Mesenchymal stem cell (in vitro differentiated cells and primary cell): ENCODE results near the gene BCL2. TPM values are rescaled to one million over a fixed set of nuclear protein-coding genes. Genes with fewer than 3 reads are reported as not detected.

Experiments
- DNase-seq: peaks from one replicate; pipeline ENCODE4 v3.0.0-alpha.2; 2013
- H2AFZ ChIP-seq: one replicate; pipeline ENCODE4 v1.6.1; 2013; ENCODE audit warnings: low read depth, mild to moderate bottlenecking, control low read depth, inconsistent platforms, low read length, moderate library complexity
- H2AK5ac ChIP-seq: 2 replicates; pipeline ENCODE4 v1.6.1; 2013; ENCODE audit warnings: low read length, moderate library complexity, mild to moderate bottlenecking, inconsistent platforms; ENCODE audit not compliant: severe bottlenecking
- H2BK120ac ChIP-seq: one replicate; pipeline ENCODE4 v1.6.1; 2013; ENCODE audit warnings: low read depth, mild to moderate bottlenecking, inconsistent platforms, low read length, moderate library complexity
- H2BK12ac ChIP-seq, 2 experiments: one replicate each; pipeline ENCODE4 v1.6.1; 2013; ENCODE audit warnings: inconsistent platforms in 2 of 2, low read length in 2 of 2, mild to moderate bottlenecking in 2 of 2, moderate library complexity in 2 of 2, control low read depth in 1 of 2
- H2BK15ac ChIP-seq: one replicate; pipeline ENCODE4 v1.6.1; 2013; ENCODE audit warnings: mild to moderate bottlenecking, low read depth, inconsistent platforms; ENCODE audit not compliant: poor library complexity, severe bottlenecking
- H2BK5ac ChIP-seq: 2 replicates; pipeline ENCODE4 v1.6.1; 2013; ENCODE audit warnings: low read depth, mild to moderate bottlenecking, low read length, control low read depth, inconsistent platforms; ENCODE audit not compliant: poor library complexity, severe bottlenecking
- H3K14ac ChIP-seq, 2 experiments: one replicate each; pipeline ENCODE4 v1.6.1; 2013; ENCODE audit warnings: inconsistent platforms in 2 of 2, low read length in 2 of 2, control low read depth in 1 of 2, mild to moderate bottlenecking in 1 of 2, moderate library complexity in 1 of 2
- H3K18ac ChIP-seq, 2 experiments: one replicate each; pipeline ENCODE4 v1.6.1; 2013; ENCODE audit warnings: inconsistent platforms in 2 of 2, low read length in 2 of 2, control low read depth in 1 of 2, low read depth in 1 of 2, mild to moderate bottlenecking in 1 of 2
- H3K23ac ChIP-seq, 2 experiments: one replicate each; pipeline ENCODE4 v1.6.1; 2013; ENCODE audit warnings: inconsistent platforms in 2 of 2, low read length in 2 of 2, mild to moderate bottlenecking in 2 of 2, moderate library complexity in 2 of 2, control low read depth in 1 of 2
- H3K27ac ChIP-seq: 2 replicates; pipeline ENCODE4 v1.5.1; 2013; ENCODE audit warnings: mild to moderate bottlenecking, moderate library complexity, low read length, control low read depth, inconsistent platforms; ENCODE audit not compliant: poor library complexity, severe bottlenecking
- H3K27me3 ChIP-seq, 2 experiments: 2 replicates each; pipeline versions ENCODE4 v1.6.1 to v1.7.0; 2013; ENCODE audit warnings: low read length in 2 of 2, mild to moderate bottlenecking in 2 of 2, moderate library complexity in 2 of 2, control low read depth in 1 of 2, inconsistent platforms in 1 of 2; ENCODE audit not compliant: control insufficient read depth in 1 of 2, insufficient read depth in 1 of 2
- H3K36me3 ChIP-seq, 2 experiments: 2 replicates each; pipeline versions ENCODE4 v1.6.1 to v1.7.0; 2013; ENCODE audit warnings: low read length in 2 of 2, control low read depth in 1 of 2, inconsistent platforms in 1 of 2, low read depth in 1 of 2, mild to moderate bottlenecking in 1 of 2; ENCODE audit not compliant: insufficient read depth in 2 of 2, control insufficient read depth in 1 of 2
- H3K4ac ChIP-seq, 2 experiments: one replicate each; pipeline ENCODE4 v1.6.1; 2013; ENCODE audit warnings: inconsistent platforms in 2 of 2, low read length in 2 of 2, mild to moderate bottlenecking in 2 of 2, moderate library complexity in 2 of 2, control low read depth in 1 of 2, low read depth in 1 of 2
- H3K4me1 ChIP-seq: 2 replicates; pipeline ENCODE4 v1.6.1; 2013; ENCODE audit warnings: low read depth, low read length, control low read depth; ENCODE audit not compliant: control insufficient read depth, insufficient read depth
- H3K4me2 ChIP-seq: 2 replicates; pipeline ENCODE4 v1.6.1; 2013; ENCODE audit warnings: low read length, mild to moderate bottlenecking, inconsistent platforms; ENCODE audit not compliant: poor library complexity, severe bottlenecking
- H3K4me3 ChIP-seq, 2 experiments: 2 replicates each; pipeline versions ENCODE4 v1.5.1 to v1.7.0; 2013; ENCODE audit warnings: low read length in 2 of 2, mild to moderate bottlenecking in 2 of 2, control low read depth in 1 of 2, low read depth in 1 of 2; ENCODE audit not compliant: insufficient read depth in 1 of 2
- H3K79me1 ChIP-seq: replicated peaks from 2 replicates; pipeline ENCODE4 v1.6.1; 2013; ENCODE audit warnings: mild to moderate bottlenecking, control low read depth, low read length, inconsistent platforms; ENCODE audit not compliant: poor library complexity, severe bottlenecking
- H3K9ac ChIP-seq: 2 replicates; pipeline ENCODE4 v1.7.0; 2013; ENCODE audit warnings: mild to moderate bottlenecking, low read length, moderate library complexity
- H3K9me3 ChIP-seq: 2 replicates; pipeline ENCODE4 v1.7.0; 2013; ENCODE audit warnings: mild to moderate bottlenecking, low read length; ENCODE audit not compliant: control insufficient read depth
- H4K8ac ChIP-seq: one replicate; pipeline ENCODE4 v1.6.1; 2013; ENCODE audit warnings: inconsistent platforms, mild to moderate bottlenecking, low read length, moderate library complexity
- H4K91ac ChIP-seq: one replicate; pipeline ENCODE4 v1.6.1; 2013; ENCODE audit warnings: mild to moderate bottlenecking, low read length, inconsistent platforms
- WGBS: methylation state at CpG from one replicate; pipeline ENCODE4 v1.1.7; 2013; ENCODE audit warnings: mixed read lengths; 5-methylcytosine and 5-hydroxymethylcytosine counted together
- polyA plus RNA-seq, 2 experiments: library from polyadenylated mRNA; stranded (reverse); fragments of 200-250 nt; gene quantifications; one replicate each; pipeline ENCODE4 v1.2.3, GENCODE V29; 2013

The BCL2 gene
- polyA plus RNA-seq (2013, experiment 1 of 2), result 0.28 TPM
- polyA plus RNA-seq (2013, experiment 2 of 2), result 0.19 TPM

DNA sequence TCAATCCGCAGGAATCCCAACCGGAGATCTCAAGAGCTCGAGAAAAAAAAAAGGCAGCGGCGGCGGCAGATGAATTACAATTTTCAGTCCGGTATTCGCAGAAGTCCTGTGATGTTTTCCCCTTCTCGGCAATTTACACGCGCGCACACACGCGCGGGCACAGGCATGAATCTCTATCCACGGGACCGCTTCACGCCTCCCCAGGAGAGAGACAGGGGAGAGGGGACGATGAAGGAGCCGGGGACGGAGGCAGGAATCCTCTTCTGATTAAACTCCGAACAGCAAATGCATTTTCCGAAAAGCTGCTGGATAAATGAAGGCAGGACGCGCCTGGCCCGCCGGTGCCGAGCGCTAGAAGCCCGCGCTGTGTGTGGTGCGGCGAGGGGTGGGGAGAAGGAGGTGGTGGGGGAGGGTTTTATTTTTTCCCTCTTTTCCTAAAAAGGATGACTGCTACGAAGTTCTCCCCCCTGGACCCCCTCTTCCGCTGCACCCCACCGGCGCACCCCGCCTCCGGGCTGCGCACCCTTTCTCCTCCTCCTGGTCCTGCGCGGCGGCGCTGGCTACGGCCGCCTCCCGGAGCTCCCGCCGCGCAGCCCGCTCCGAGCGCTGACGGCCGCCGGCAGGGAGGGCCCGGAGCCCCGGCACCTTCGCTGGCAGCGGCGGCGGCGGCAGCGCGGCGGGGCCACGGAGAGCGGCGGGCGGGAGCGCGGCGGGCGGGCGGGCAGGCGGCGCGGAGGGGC lies at the start of gene BCL2:
TSS of gene BCL2 (minus strand) at position 387 of the 740 bp plus-strand sequence.
- H3K36me3 ChIP-seq, result no peaks in the 10 kb centered on the region
- peak within 1 kb of the TSS; percentile 100 for H3K4me2 ChIP-seq
- peak within 1 kb of the TSS; percentile 91 for H4K8ac ChIP-seq
- H2BK5ac ChIP-seq, result no peak within 1 kb of the TSS
- WGBS, result under 1% methylated on average over 43 of the region's 78 CpGs
- H3K27ac ChIP-seq, result peak within 1 kb of the TSS; percentile 34
- peak within 1 kb of the TSS; percentile 39 for H2AFZ ChIP-seq
- peak within 1 kb of the TSS in 1 of 2 experiments; percentile 35 for H3K14ac ChIP-seq
- H3K9me3 ChIP-seq, result no peaks in the 10 kb centered on the region
- H2BK15ac ChIP-seq, result peak within 1 kb of the TSS; percentile 79
- H3K27me3 ChIP-seq, result no peaks in the 10 kb centered on the region
- peak within 1 kb of the TSS; percentile 79 to 86 for H3K4me3 ChIP-seq
- H3K23ac ChIP-seq, result peak within 1 kb of the TSS in 1 of 2 experiments; percentile 67
- H2BK120ac ChIP-seq, result peak within 1 kb of the TSS; percentile 77
- H3K18ac ChIP-seq, result peak within 1 kb of the TSS; percentile 48 to 85
- DNase-seq, result peak; percentile 50
- peaks cover 11% of the 10 kb centered on the region for H3K79me1 ChIP-seq
- peak within 1 kb of the TSS; percentile 87 for H3K9ac ChIP-seq
- peak within 1 kb of the TSS; percentile 38 to 47 for H3K4ac ChIP-seq
- no peak within 1 kb of the TSS for H2AK5ac ChIP-seq
- H2BK12ac ChIP-seq, result peak within 1 kb of the TSS; percentile 0 to 84
- H3K4me1 ChIP-seq, result peaks cover 13% of the 10 kb centered on the region
- peak within 1 kb of the TSS; percentile 59 for H4K91ac ChIP-seq

DNA sequence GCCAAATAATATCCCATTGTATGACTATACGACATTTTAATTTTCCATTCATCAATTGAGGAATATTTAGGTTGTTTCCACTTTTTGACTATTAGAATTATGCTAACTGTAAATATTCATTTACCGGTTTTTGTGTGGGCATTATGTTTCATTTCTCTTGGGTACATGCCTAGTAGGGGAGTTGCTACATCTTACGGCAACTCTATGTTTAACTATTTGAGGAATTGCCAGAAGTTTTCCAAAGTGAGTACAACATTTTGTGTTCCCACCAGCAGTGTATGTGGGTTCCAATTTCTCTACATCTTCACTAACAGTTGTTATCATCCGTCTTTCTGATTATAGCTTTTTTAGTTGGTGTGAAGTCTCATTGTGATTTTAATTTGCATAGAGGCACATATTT lies 49.0 kb upstream of the BCL2 start:
- no peaks in the 10 kb centered on the region for H3K4me1 ChIP-seq
- H3K4me2 ChIP-seq, result no peak overlapping the region
- no peak overlapping the region for H2AFZ ChIP-seq
- no peak overlapping the region for H2BK15ac ChIP-seq
- no peak overlapping the region for H4K91ac ChIP-seq
- no peaks in the 10 kb centered on the region for H3K36me3 ChIP-seq
- H3K27ac ChIP-seq, result no peak overlapping the region
- no peak overlapping the region for H3K18ac ChIP-seq
- 100% methylated on average over 2 of the region's 4 CpGs for WGBS
- no peak overlapping the region for H4K8ac ChIP-seq
- H2BK120ac ChIP-seq, result no peak overlapping the region
- no peak overlapping the region for H2BK5ac ChIP-seq
- no peak overlapping the region for H3K14ac ChIP-seq
- H3K9me3 ChIP-seq, result no peaks in the 10 kb centered on the region
- no peak overlapping the region for H3K4ac ChIP-seq
- no peak overlapping the region for H2BK12ac ChIP-seq
- no peak for DNase-seq
- H3K4me3 ChIP-seq, result peak overlapping the region in 1 of 2 experiments; percentile 99
- H3K79me1 ChIP-seq, result peaks cover 7% of the 10 kb centered on the region
- peak overlapping the region; percentile 97 for H3K9ac ChIP-seq
- H3K23ac ChIP-seq, result no peak overlapping the region
- no peaks in the 10 kb centered on the region for H3K27me3 ChIP-seq
- no peak overlapping the region for H2AK5ac ChIP-seq

DNA sequence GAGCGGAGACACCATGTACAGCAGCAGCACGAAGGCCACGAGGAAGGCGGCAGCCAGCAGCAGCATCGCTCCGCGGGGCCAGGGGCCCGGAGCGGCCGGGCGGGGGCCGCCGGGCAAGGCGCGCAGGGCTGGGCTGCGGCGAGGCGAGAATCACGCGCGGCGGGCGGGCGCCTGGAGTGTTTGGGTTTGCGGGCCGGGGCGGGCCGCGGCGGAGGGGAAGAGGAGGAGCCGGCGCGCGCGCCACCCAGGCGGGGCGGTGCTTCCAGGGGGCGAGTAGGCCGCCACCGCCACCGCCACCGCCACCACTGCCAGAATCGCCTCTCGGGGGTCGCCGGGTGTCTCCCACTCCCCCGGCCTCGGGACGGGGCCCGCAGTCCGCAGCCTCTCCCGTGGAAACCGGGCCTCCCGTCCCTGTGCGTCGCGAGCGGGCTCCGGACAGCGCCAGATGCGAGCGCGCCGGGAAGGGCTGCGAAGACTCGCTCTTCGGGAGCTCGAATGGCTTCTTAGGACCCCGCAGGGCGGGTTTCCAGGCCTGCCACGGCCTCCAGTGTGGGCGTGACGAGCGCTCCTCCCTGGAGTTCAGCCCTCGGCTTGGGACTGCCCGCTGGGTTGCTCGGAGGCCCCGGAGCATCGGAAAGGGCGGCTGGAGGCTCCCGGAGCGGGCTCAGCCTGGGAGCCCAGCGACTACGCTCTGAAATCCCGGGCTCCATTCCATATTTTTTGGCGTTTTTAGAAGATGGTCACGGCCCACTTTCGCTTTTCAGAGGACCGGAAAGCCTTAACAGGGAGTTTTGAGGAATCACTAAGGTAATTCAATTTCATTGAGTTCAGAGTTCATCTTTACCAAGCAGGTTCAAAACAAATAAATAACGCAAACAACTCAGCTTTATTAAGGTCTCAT lies 47.7 kb upstream of the BCL2 start, which contains the start of gene KDSR:
TSS of gene KDSR (minus strand) at position 154 of the 901 bp plus-strand sequence. CDS start at position 66, 88 bp downstream.
- H3K9ac ChIP-seq, result peak within 1 kb of the TSS; percentile 97
- H3K36me3 ChIP-seq, result peaks cover 0 to 7% of the 10 kb centered on the region in 2 experiments
- H2BK15ac ChIP-seq, result peak within 1 kb of the TSS; percentile 100
- H4K8ac ChIP-seq, result peak within 1 kb of the TSS; percentile 99
- peak within 1 kb of the TSS; percentile 95 for H2BK5ac ChIP-seq
- no peaks in the 10 kb centered on the region for H3K4me1 ChIP-seq
- H3K9me3 ChIP-seq, result no peaks in the 10 kb centered on the region
- peak within 1 kb of the TSS; percentile 93 to 98 for H3K4ac ChIP-seq
- H3K18ac ChIP-seq, result peak within 1 kb of the TSS; percentile 99
- H2BK120ac ChIP-seq, result peak within 1 kb of the TSS; percentile 94
- under 1% methylated on average over 58 of the region's 90 CpGs for WGBS
- H3K27me3 ChIP-seq, result no peaks in the 10 kb centered on the region
- H2BK12ac ChIP-seq, result peak within 1 kb of the TSS in 1 of 2 experiments; percentile 86
- H3K4me3 ChIP-seq, result peak within 1 kb of the TSS; percentile 98 to 99
- peak within 1 kb of the TSS; percentile 73 for H3K4me2 ChIP-seq
- peak within 1 kb of the TSS; percentile 95 for H2AFZ ChIP-seq
- peak within 1 kb of the TSS in 1 of 2 experiments; percentile 91 for H3K23ac ChIP-seq
- H3K14ac ChIP-seq, result peak within 1 kb of the TSS in 1 of 2 experiments; percentile 100
- peak; percentile 99 for DNase-seq
- H3K27ac ChIP-seq, result peak within 1 kb of the TSS; percentile 81
- peak within 1 kb of the TSS; percentile 82 for H4K91ac ChIP-seq
- peaks cover 7% of the 10 kb centered on the region for H3K79me1 ChIP-seq
- H2AK5ac ChIP-seq, result no peak within 1 kb of the TSS
